Testis (tissue), 3 donors: ENCODE results near the gene RLBP1. TPM values are rescaled to one million over a fixed set of nuclear protein-coding genes. Genes with fewer than 3 reads are reported as not detected.

Experiments used
- DNase-seq: peaks from one replicate; pipeline ENCODE4 v3.0.0-alpha.2; 2019
- H3K27ac ChIP-seq, 2 donors: fragments of 200-600 bp; sonication (generic); one replicate each; pipeline ENCODE4 v1.5.1; 2019
- H3K27me3 ChIP-seq: fragments of 200-600 bp; sonication (generic); one replicate; pipeline ENCODE4 v1.5.1; 2019
- H3K36me3 ChIP-seq: fragments of 200-600 bp; sonication (generic); one replicate; pipeline ENCODE4 v1.5.1; 2017; ENCODE audit warnings: low read depth; ENCODE audit errors: missing control alignments
- H3K4me1 ChIP-seq: fragments of 200-600 bp; sonication (generic); one replicate; pipeline ENCODE4 v1.5.1; 2019
- H3K4me3 ChIP-seq, 2 donors: fragments of 200-600 bp; sonication (generic); one replicate each; pipeline ENCODE4 v1.5.1; 2017 to 2019
- H3K9me3 ChIP-seq: fragments of 200-600 bp; sonication (generic); one replicate; pipeline ENCODE4 v1.5.1; 2017
- POLR2A ChIP-seq: fragments of 450-650 bp; IDR thresholded peaks from one replicate; pipeline ENCODE4 v1.6.1; 2017; ENCODE audit warnings: antibody characterized with exemption, mild to moderate bottlenecking, moderate library complexity
- WGBS, 2 donors: methylation state at CpG; one replicate each; pipeline ENCODE4 v1.1.5; 2018; 5-methylcytosine and 5-hydroxymethylcytosine counted together
- intact Hi-C: fragments of 100-400 bp; cut with DNase I; formaldehyde crosslinking; loops from one replicate; pipeline ENCODE4 v1.15.1; 2023; ENCODE audit warnings: low total_unique reads
- polyA plus RNA-seq: library from polyadenylated mRNA; stranded (reverse); fragments of 350-450 nt; fragmentation: Illumina TruSeq; extraction: RNeasy Lipid Tissue Mini Kit (QIAGEN cat#74804); gene quantifications from one replicate; pipeline ENCODE4 v1.2.3, GENCODE V29; 2014; ENCODE audit warnings: low read depth, low replicate concordance; ENCODE audit not compliant: insufficient read depth
- total RNA-seq, 2 donors: library from RNA; depleted of rRNA; stranded (reverse); fragments of >200 nt; gene quantifications; one replicate each; pipeline ENCODE4 v1.2.3, GENCODE V29; 2016
- TF ChIP-seq, protein P1 (sequence below), 3 experiments: fragments of 450-650 bp in 2 of 3; fragments of 200-600 bp in 1 of 3; sonication (generic) in 1 of 3; IDR thresholded peaks; one replicate each; pipeline ENCODE4 v1.5.1; 2016 to 2019; ENCODE audit warnings: antibody characterized with exemption in 3 of 3, mild to moderate bottlenecking in 2 of 3, moderate library complexity in 1 of 3

RLBP1 gene
- total and polyA plus RNA-seq, 3 donors from 2014 or later: 0.31 to 1.1 (median 0.93) TPM

- no peak for DNase-seq
- Histone ChIP-seq H3K27me3 (no peaks in the 10 kb centered on the region), H3K9me3 (no peaks in the 10 kb centered on the region), H3K27ac (no peak overlapping the region), H3K4me1 (no peaks in the 10 kb centered on the region), H3K4me3 (no peak overlapping the region), H3K36me3 (no peaks in the 10 kb centered on the region)
- WGBS, 2 donors: 87 to 88% methylated on average over 19 to 20 of the region's 20 CpGs
- TF ChIP-seq, protein P1, sequence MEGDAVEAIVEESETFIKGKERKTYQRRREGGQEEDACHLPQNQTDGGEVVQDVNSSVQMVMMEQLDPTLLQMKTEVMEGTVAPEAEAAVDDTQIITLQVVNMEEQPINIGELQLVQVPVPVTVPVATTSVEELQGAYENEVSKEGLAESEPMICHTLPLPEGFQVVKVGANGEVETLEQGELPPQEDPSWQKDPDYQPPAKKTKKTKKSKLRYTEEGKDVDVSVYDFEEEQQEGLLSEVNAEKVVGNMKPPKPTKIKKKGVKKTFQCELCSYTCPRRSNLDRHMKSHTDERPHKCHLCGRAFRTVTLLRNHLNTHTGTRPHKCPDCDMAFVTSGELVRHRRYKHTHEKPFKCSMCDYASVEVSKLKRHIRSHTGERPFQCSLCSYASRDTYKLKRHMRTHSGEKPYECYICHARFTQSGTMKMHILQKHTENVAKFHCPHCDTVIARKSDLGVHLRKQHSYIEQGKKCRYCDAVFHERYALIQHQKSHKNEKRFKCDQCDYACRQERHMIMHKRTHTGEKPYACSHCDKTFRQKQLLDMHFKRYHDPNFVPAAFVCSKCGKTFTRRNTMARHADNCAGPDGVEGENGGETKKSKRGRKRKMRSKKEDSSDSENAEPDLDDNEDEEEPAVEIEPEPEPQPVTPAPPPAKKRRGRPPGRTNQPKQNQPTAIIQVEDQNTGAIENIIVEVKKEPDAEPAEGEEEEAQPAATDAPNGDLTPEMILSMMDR (IDR thresholded peaks at IDR 0.05): no peak
- TF ChIP-seq POLR2A: no peak
- intact Hi-C loops: no loop called here
Observed at GRCh38 chr15:89201465-89202005, 19.8 kb downstream of the RLBP1 start.

- Histone ChIP-seq H3K27ac (no peak overlapping the region), H3K4me3 (no peak overlapping the region), H3K27me3 (no peaks in the 10 kb centered on the region), H3K4me1 (no peaks in the 10 kb centered on the region), H3K36me3 (peaks cover 3% of the 10 kb centered on the region), H3K9me3 (no peaks in the 10 kb centered on the region)
- DNase-seq: no peak
- intact Hi-C loops: no loop called here
- WGBS, 2 donors: 84 to 91% methylated on average over 12 of the region's 12 CpGs
- no peak for TF ChIP-seq POLR2A
- TF ChIP-seq, protein P1 (IDR thresholded peaks at IDR 0.05): no peak
Observed at GRCh38 chr15:89200182-89200581, 21.2 kb downstream of the RLBP1 start.

DNA sequence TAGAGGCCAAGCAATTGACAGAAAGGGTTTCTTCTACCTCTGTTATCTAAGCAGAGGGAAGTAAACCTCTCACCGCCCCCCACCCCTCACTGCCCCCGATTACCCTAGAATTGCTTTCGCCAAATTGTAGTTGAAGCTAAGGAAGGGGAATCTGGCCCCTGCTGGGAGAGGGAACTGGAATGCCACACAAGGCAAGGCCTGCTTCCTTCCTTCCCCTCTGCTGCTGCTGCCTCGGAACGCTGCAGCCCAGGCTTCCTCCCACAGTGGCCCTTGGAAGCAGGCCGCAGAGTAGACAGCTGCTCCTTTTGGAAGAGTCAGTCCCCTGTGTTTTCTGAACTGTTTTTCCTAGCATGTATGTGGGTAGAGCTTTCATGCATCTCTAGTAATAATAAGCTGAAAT is 21.6 kb downstream of the RLBP1 start:
- intact Hi-C loops: no loop called here
- no peak for TF ChIP-seq POLR2A
- TF ChIP-seq, protein P1 (IDR thresholded peaks at IDR 0.05): no peak
- Histone ChIP-seq H3K4me1 (no peaks in the 10 kb centered on the region), H3K9me3 (no peaks in the 10 kb centered on the region), H3K27ac (no peak overlapping the region), H3K27me3 (no peaks in the 10 kb centered on the region), H3K4me3 (no peak overlapping the region), H3K36me3 (peaks cover 3% of the 10 kb centered on the region)
- 37 to 55% methylated on average over 6 of the region's 6 CpGs for WGBS, 2 donors
- no peak for DNase-seq

DNA sequence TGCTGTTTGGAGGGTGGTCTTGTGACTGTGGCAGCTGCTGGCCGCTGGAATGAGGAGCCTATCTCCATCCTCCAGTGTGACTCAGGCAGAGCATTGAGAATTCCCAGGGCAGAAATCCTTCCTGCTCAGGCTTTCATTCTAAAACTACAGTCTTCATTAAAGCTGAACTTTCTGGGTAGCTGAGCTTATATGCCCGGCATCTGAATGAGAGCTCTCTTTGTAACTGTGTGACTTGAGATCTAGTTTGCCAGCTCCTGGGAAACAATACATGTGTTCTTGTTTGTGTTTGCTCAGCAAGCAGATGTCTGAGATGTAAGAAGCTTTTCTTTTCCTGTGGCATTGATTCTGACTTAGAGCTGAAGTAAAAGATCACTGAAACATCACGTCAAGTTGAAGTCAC is 22.4 kb downstream of the RLBP1 start:
- H3K4me3 ChIP-seq: no peak overlapping the region
- H3K27me3 ChIP-seq: no peaks in the 10 kb centered on the region
- DNase-seq: no peak
- no peak for TF ChIP-seq POLR2A
- TF ChIP-seq, protein P1 (IDR thresholded peaks at IDR 0.05): no peak
- no peaks in the 10 kb centered on the region for H3K9me3 ChIP-seq
- H3K4me1 ChIP-seq: no peaks in the 10 kb centered on the region
- H3K36me3 ChIP-seq: peaks cover 3% of the 10 kb centered on the region
- intact Hi-C loops: no loop called here
- H3K27ac ChIP-seq: no peak overlapping the region
- WGBS, 2 donors: 71 to 79% methylated on average over 2 to 3 of the region's 3 CpGs

DNA sequence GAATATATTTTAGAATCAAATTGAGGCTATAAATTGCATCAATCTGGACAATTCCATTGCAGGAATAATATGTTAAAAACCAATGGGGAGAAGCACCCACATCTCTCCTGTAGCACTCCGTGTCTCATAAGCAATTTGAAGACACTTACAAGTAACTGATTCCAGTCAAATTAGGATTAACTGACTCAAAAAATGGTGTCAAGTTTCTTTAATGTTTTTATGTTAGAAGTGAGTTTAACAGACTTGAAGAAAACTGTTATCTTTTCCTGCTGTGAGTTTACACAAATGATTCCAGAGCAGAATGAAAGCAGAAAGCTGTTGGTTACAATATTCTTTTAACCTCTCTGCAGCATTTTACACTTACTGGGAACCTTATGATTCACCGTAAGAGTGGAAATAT is 23.2 kb downstream of the RLBP1 start:
- Histone ChIP-seq H3K36me3 (peaks cover 3% of the 10 kb centered on the region), H3K27me3 (no peaks in the 10 kb centered on the region), H3K4me1 (no peaks in the 10 kb centered on the region), H3K9me3 (no peaks in the 10 kb centered on the region), H3K4me3 (no peak overlapping the region), H3K27ac (peak overlapping the region in 1 of 2 donors; percentile 41)
- TF ChIP-seq POLR2A: no peak
- TF ChIP-seq, protein P1 (IDR thresholded peaks at IDR 0.05): no peak
- 79 to 86% methylated on average over 2 of the region's 2 CpGs for WGBS, 2 donors
- intact Hi-C loops: no loop called here
- no peak for DNase-seq
